KG1 (cell line): ENCODE data around the gene C14orf93.

Experiments used
- DNase-seq: peaks from one replicate; lab custom pipeline; 2025; lab: John Stamatoyannopoulos, UW

C14orf93 gene

DNA sequence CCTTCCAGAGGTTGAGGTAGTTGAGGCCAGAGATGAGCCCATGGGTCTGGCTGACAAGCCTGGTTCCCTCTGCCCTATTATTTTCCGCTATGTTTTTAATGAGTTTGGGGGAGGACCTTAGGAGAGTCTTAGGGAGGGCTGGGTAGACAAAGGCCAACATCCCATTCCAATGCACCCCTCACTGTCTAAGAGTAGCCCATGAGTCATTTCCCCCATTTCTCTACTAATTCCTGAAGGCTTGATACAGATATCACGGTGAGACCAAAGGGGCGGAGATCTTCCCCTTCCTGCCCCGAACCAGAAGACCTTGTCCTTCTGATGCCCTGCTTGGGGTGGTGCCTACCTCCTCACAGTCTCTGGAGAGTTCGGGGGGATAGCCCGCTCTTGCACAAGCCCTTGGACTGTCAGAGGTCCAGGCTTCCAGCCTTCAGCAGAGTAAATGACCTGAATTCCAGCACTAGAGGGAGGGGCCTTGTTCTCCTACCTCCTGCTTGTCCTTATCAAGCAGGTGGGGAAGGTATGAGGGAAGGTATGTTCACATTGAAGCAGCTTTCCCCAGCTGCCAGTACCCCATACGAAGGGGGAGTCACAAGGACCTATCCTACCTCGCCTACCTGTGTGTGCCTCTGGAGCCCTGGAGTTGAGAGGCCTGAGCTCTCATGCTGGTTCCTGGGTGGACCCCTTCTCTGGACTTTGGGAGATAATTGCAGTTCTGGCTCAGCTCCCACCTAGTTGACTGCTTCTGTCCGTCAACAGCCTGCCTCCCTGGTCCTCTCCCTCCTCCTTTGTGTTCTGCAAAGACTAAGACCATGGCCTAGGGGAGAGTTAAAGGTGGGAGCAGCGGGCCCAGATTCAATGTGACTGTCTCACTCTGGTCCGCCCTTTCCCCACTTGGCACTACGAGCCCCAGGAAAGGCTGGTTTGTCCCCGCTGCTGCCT is 35.7 kb upstream of the C14orf93 start:
- no peak for DNase-seq

DNA sequence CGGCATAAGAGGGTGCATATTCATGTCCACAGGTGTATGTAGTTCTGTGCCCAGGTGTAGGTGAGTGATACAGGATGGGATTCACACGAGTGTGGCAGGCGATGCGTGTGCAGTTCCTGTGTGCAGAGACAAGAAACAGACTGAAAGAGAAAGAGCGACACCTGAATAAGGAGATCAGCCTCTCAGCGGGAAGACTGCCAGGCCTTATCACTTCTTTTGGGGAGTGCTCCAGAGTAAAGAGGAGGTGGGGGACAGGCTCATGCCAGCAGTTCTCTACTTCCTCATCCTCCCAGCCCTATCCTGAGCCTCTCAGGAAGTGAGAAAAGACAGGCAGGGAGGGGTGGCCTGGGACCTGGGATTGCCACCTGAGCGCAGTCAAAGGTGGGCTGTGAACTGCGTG is 34.9 kb upstream of the C14orf93 start:
- DNase-seq: no peak

DNA sequence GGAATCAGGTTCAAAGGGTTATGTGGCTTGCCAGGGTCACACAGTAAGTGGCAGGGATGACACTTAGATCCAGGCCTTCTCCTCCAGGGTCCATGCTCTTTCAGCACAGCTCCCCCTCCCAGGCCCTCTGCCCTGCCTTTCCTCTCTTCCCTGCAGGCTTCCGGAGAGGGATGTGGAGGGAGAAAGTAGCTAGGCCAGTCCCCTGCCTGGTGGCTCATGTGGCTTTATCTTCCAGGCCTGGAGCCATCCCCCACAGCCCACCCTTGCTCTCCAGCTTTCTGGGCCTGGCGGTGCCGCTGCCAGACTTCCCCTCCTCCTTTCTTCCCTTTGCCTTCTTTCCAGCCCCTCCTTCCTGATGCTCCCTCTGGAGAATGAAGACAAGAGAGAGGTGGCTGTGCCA is 33.8 kb upstream of the C14orf93 start:
- DNase-seq: no peak

DNA sequence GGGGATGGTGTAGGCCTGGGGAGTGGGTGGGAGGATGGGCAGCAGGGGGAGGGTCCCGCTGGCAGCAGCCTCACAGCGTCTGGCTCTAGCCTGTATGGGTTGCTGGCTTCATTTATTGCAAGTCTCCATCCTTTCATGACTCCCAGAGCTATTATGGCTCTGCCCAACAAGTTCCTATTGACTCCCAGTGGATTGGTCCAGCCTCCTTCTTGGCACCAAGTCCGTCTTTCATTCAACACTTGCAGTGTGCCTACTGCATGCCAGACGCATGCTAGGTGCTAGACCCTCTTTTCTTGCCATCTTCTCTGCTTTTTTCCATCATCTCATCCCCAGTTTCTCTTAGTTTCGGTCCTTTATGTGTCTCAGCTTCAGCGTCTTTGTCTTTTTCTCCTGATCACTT is 33.2 kb upstream of the C14orf93 start:
- no peak for DNase-seq

DNA sequence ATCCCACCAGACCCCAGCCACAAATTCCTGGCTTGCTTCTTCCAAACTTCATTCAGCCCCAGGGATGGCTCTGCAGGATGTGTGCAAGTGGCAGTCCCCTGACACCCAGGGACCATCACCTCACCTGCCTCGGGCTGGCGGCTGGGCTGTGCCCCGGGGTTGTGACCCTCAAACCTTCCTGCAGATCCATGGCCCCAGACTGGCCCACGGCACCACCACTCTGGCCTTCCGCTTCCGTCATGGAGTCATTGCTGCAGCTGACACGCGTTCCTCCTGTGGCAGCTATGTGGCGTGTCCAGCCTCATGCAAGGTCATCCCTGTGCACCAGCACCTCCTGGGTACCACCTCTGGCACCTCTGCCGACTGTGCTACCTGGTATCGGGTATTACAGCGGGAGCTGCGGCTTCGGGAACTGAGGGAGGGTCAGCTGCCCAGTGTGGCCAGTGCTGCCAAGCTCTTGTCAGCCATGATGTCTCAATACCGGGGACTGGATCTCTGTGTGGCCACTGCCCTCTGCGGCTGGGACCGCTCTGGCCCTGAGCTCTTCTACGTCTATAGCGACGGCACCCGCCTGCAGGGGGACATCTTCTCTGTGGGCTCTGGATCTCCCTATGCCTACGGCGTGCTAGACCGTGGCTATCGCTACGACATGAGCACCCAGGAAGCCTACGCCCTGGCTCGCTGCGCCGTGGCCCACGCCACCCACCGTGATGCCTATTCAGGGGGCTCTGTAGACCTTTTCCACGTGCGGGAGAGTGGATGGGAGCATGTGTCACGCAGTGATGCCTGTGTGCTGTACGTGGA is 32.4 kb upstream of the C14orf93 start, which contains the start of gene PSMB11:
Gene PSMB11, plus strand, starts transcription at position 51 of the 804 bp plus-strand sequence. Its CDS starts 14 bp downstream, at position 65.
- no peak for DNase-seq

DNA sequence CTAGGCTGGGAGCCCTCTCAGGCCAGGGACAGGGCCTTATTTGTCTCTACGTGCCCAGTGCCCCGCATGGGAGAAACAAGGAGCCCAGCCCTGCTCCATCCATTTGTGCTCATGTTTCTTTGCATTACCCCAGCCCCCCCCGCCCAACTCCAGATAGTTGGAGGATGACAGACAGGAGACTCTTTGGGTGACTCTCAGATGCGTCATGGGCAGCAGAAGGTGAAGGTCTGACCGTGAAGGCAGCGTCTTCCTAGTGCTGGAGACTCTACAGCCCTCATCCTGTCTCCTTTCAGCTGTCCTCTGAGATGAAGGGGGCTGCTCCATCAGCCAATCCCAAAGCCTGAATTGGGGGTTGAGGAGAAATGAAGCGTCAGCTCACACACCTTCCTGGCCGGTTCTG is 31.8 kb upstream of the C14orf93 start:
- DNase-seq: no peak

DNA sequence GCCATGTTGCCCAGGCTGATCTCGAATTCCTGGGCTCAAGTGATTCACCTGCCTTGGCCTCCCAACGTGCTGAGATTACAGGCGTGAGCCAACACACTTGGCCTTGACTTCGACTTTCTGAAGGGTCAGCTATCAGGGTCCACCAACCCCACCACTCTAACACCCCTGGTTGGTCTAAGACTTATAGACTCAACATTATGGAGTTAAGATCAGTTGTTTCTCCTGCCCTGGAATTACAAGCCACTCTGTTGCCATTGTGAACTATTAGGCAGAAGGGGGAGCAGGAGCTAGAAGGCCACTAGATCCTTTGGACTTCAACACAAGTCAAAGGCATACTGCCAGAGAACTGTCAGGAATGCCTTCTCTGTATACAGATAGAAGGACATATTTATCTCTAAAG is 30.2 kb upstream of the C14orf93 start:
- DNase-seq: no peak

DNA sequence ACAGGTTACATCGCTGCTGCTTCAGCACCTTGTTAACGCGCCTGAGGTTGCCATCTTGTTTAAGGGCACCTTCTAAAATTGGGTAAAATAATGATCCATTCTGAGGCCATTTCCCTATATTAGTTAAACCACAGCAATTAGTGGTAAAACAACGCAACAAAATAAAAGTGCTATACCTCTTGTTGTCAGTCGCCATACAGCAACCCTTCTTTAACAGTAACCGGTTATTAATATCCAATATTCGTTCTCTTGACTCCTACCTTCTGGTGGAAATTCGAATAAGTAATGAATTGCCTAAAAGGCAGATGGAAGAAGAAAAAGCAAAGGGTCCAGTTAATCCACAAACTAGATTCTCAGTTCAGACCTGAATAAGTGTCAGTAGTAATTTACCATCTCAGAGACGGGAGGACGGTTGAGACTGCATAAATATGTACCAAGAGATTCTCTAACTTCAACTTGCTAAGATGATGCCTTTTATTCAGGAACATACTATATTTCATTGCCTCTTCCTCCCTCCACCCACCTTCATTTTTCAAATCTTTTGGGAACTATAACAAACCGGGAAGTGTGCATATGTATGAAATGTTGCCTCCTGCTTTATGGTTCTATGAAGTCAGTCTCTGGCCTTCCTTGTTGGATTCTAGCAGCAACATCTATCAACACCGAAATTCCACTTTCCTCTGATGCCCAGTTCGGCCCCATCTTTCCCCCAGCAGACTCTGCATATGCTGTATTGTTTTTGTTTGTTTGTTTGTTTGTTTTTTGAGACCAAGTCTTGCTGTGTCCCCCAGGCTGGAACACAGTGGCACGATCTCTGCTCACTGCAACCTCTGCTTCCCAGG is 25.6 kb upstream of the C14orf93 start:
- DNase-seq: no peak

DNA sequence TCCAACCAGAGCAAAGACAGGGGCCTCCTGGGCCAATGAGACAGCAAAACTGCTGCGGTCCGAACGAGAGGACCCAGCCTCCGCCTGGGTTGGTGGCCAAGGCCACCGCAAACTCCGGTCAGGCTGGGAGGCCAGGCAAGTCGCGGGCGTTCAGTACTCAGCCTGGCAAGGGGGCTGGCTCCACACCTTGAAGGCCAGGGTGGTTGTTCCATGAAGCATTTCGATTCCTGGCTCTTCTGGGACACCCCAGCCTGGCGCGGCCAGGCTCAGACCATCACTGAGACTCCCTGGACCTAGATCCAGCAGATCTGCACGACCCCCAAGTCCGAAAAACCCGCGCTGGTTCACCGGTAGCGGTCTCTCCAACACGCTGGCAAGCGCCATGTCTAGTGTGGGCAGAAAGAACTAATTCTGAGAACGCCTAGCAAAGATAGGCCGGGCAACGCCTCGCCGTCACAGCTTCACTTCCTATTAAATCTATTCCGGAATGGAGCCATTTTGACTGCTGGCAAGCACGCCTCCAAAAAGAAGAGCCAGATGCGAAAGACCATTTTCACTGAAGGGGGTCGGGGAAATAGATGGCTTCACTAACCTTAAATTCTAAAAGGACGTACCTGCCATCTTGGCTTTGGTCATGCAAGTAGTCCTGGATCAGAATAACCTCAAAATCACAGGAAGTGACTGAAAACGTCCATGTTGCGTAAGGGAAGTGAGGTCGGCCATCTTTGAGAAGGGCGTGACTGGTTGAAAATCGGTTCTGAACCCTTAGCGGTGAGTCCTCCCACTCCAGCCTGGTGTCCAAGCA is 24.8 kb upstream of the C14orf93 start, which contains the start of gene PSMB5:
Gene PSMB5, minus strand, starts transcription at position 403 of the 805 bp plus-strand sequence. Its CDS starts 19 bp downstream, at position 384.
- DNase-seq: no peak

DNA sequence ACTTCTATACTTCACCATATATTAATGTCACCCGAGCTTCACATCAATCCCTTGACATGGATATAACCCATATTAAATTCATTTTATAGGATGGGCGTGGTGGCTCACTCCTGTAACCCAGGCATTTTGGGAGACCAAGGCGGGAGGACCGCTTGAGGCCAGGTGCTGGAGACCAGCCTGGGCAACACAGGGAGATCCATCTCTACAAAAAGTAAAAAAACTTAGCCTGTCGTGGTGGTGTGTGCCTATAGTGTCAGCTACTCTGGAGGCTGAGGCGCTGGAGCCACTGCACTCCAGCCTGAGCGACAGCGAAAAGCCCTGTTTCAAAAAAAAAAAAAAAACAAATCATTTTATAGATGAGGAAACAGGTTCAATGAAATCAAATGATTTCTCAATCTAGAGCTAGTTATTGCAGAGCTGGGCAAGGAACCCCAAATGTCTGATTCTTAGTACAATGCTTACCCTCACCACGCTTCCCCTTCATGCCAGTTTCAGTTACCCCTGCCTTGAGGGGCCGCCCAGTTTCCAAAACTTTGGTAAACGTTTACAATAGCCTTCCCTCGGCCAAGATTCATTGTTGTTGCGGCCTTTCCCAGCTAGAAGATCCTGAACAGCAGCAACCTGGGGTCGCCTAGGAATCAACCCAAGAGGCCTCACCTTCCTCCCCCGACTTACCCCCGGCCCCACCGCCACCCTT is 24.0 kb upstream of the C14orf93 start:
- DNase-seq: no peak

DNA sequence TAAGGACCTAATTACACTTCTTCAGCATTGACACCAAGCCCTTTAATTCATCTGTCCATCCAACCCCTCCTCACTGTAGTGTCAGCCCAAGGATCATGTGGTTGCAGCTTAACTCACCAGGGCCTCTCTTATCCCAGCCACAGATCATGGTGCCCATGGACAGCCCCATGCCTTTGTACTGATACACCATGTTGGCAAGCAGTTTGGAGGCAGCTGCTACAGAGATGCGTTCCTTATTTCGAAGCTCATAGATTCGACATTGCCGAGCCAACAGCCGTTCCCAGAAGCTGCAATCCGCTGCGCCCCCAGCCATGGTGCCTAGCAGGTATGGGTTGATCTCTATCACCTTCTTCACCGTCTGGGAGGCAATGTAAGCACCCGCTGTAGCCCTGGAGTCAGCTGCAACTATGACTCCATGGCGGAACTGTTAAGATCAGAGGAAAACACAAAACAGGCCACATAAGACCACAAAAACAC is 23.3 kb upstream of the C14orf93 start:
- DNase-seq: no peak

DNA sequence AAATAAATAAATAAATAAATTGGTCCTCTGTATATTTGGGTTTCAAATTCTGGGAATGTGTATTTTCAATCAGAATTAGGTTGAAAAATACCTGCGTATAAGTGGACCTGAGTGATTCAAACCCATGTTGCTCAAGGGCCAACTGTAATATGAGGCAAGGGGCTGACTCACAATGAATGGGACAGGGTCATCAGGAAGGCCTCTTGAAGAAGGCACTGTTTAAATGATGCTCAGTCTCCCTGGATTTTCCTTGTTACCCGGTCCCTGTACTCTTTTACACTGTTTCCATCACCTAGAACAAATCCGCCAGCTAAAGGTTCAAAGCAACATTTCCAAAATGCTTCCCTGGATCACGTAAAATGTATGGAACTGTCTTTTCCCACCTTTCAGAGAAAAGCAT is 21.0 kb upstream of the C14orf93 start:
- DNase-seq: no peak

DNA sequence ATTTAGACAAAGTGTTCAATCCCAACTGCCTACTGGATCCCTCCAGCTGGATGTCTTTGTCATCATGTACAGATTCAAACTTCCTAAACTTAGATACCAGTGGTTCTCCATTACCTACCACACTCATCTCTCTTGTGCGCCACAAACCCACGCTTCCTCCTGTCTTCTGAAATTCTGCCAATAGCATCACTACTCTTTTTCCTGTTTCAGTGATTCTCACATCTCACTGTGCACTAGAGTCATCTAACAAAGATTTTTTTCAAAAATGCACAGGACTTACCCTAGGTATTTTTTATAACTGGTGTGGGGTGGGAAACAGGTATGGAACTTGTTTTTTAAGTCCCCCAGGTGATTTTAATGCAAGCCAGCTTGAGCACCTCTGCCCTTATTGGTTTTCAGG is 18.9 kb upstream of the C14orf93 start:
- no peak for DNase-seq

DNA sequence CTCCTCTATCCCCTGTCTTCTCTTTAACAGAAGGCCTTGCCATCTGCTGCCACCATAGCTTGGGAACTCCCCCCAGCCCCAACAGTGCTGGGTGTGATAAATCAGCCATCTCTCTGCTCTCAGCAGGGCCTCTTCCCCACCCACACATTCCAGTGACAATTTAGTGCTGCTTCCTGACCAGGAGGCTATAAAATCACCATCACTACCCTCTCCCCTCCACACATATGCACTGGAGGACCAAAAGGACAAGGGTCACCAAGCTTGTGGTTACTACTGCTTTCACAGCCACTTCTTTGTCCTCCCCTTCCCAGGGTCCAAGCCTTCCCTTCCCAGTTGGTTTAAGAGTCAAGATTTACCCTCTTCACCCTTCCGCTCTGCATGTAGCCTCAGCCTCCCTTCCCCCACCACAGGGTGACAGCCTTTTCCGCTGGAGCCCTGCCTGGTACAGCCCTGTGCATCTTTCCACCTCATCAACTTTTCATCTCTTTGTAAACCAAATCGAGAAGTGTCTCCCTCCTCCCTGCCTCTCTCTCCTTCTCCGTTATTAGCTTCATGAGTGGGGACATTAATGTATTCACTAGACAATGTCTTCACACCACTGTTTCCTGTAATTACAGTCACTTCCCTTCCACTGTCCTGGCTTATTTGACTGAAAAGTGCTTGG is 15.3 kb upstream of the C14orf93 start:
- DNase-seq: no peak

DNA sequence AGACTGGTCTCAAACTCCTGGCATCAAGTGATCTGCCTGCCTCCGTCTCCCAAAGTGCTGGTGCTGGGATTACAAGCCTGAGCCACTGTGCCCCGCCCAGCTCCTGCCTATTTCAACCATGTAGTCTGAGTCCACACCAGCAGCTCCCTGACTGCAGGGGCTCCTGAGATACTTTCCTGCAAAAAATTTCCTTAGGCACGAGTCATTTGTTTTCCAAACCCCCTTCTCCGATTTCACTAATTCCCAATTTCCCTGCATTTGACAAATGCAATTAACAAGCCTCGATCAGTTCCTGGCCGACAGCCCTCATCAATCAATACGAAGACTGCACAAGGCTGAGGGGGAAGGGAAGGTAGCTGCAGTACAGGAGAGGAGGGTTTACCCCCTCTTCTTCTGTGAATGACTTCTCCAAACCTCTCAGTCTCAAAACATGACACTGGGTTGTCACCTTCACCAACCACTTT is 14.7 kb upstream of the C14orf93 start:
- DNase-seq: no peak

DNA sequence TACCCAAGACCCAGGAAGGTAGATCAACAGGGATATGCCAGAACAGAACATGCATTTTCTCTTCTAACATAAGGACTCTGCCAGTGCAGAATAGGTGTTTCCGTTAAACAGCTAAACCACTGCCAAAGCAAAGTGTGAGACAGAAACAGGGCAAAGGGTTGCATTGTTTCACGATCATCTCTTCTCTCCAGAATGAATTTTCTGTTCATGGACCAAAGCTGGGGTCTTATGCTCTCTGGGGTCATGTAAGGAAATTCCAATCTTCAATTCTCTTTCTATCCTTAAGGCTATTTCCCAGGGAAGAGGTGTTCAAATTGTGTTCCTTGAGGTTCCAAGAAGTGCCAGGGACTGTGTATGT is 13.8 kb upstream of the C14orf93 start:
- no peak for DNase-seq

DNA sequence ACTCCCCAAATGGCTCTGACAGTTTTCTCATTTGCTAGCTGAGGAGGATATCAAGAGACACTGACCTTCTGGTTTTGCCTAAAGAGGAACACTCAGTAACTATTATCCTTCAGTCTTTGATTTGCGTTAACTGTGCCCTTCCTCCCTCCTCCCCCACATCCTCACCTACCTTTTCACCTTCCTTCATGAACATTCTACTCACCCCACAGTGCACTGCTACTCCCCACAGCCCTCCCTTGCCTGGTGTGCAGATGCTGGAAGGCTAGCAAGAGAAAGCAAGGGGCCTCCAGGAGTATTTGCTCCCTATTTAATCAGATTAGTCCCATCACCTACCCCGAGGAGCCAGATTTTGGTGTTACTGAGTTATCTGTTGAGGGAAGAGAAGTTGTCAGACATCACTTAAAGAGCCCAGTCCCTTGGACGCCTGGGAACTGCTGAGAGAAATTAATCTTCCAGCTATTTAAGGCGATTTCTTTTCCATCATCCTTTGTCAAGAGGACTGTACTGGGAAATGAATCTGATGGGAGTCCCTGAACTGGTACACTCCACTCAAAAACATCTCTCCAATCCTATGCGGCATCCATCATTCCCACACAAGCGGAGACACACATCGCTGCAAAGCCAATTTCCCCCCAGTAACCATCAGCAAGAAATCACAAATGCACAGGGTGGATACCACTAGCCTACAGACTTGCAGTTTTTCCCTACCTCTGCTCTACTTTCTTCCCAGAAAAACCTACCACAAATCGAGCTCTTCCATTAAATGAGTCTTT is 13.3 kb upstream of the C14orf93 start:
- no peak for DNase-seq

DNA sequence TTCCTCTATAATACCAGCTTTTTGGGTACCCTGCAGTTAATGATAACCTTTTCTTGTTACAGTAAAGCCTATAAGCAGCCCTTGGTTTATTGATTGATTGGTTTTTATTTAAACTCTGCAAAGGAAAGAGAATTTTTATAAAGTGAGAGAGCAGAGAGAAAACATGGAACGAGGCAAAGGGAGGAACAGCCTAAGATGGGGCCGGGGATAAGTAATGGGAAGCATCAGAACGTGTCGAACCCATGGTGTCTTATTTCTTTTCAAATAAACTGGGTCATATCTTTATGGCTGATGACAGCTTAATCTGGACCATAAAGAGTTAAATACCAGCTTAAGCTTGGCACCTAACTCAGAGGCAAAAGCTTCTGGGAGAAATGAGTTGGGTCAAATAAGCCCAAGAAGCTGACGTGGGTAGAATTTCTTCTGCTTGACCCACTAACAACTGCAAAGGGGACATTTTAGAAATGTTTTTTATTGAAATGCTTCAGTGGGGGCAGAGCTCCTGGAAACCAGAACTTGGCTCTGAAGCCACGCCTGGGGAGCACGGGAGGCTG is 12.0 kb upstream of the C14orf93 start:
- DNase-seq: no peak

DNA sequence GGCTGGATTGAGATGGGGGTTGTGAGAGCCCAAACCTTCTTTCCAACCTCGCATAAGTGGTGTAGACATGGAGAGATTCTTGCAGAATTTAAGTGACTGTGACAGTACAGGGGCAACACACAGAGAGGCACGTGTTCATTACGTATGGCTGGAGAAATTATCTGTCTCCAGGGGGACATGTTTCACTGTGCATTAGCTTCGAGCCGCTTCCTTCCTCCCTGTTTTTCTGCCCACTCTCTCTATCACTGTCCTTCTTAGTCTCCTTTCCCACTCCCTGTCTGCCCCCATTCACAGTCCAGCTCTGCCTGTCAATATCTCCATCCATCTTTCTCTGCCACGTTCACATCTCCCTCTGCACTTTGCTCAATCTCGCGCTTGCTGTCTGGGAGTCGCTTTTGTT is 11.5 kb upstream of the C14orf93 start:
- DNase-seq: no peak
